HFFc6 (cell line): ENCODE measurements around the gene ILF2. TPM values are rescaled to one million over a fixed set of nuclear protein-coding genes. Genes with fewer than 3 reads are reported as not detected.

ENCODE experiments used
- DNase-seq: peaks from one replicate; pipeline ENCODE4 v3.0.0-alpha.2; 2018
- H3K27ac Mint-ChIP-seq: 2 replicates; pipeline ENCODE4 v1.8.0; 2020; ENCODE audit warnings: mild to moderate bottlenecking, mixed read lengths
- H3K27me3 Mint-ChIP-seq: 2 replicates; pipeline ENCODE4 v1.8.0; 2021; ENCODE audit warnings: mild to moderate bottlenecking, moderate library complexity, mixed read lengths; ENCODE audit not compliant: insufficient read depth
- H3K36me3 Mint-ChIP-seq: 2 replicates; pipeline ENCODE4 v1.8.0; 2021; ENCODE audit warnings: low read depth, mixed read lengths
- H3K4me1 Mint-ChIP-seq: 2 replicates; pipeline ENCODE4 v1.8.0; 2020; ENCODE audit warnings: low read depth, mixed read lengths
- H3K4me3 Mint-ChIP-seq: 2 replicates; pipeline ENCODE4 v1.8.0; 2020; ENCODE audit warnings: mild to moderate bottlenecking, moderate library complexity, mixed read lengths
- H3K9me3 Mint-ChIP-seq: 2 replicates; pipeline ENCODE4 v1.8.0; 2020; ENCODE audit warnings: mild to moderate bottlenecking, mixed read lengths
- total RNA-seq, 6 experiments: library from RNA; stranded (reverse); fragmentation: NEBNext Ultra II Directional; extraction: Animal tissue kit (Norgen Biotek cat#: 25700); gene quantifications; 2 replicates in 1 of 6; 3 replicates in 5 of 6; pipeline ENCODE4 v1.2.3, GENCODE V29; 2021
- TF ChIP-seq, protein P1 (sequence below): fragments of 200-600 bp; sonication (generic); IDR thresholded peaks from 2 replicates; pipeline ENCODE4 v1.5.0; 2021; ENCODE audit warnings: antibody characterized with exemption, mild to moderate bottlenecking

The ILF2 gene
- total RNA-seq, 6 experiments from 2014 or later: 127 to 169 (median 156) TPM

- Mint-ChIP-seq H3K36me3 (peaks cover 50% of the 10 kb centered on the region), H3K27me3 (no peaks in the 10 kb centered on the region), H3K4me1 (peaks cover 18% of the 10 kb centered on the region), H3K9me3 (peaks cover 1% of the 10 kb centered on the region; the same call in 1 of the 2 replicates), H3K27ac (no peak overlapping the region), H3K4me3 (no peak overlapping the region)
- DNase-seq: no peak
- TF ChIP-seq, protein P1, sequence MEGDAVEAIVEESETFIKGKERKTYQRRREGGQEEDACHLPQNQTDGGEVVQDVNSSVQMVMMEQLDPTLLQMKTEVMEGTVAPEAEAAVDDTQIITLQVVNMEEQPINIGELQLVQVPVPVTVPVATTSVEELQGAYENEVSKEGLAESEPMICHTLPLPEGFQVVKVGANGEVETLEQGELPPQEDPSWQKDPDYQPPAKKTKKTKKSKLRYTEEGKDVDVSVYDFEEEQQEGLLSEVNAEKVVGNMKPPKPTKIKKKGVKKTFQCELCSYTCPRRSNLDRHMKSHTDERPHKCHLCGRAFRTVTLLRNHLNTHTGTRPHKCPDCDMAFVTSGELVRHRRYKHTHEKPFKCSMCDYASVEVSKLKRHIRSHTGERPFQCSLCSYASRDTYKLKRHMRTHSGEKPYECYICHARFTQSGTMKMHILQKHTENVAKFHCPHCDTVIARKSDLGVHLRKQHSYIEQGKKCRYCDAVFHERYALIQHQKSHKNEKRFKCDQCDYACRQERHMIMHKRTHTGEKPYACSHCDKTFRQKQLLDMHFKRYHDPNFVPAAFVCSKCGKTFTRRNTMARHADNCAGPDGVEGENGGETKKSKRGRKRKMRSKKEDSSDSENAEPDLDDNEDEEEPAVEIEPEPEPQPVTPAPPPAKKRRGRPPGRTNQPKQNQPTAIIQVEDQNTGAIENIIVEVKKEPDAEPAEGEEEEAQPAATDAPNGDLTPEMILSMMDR: no peak
Measured at GRCh38 chr1:153638261-153638660, 32.5 kb downstream of the ILF2 start.

DNA sequence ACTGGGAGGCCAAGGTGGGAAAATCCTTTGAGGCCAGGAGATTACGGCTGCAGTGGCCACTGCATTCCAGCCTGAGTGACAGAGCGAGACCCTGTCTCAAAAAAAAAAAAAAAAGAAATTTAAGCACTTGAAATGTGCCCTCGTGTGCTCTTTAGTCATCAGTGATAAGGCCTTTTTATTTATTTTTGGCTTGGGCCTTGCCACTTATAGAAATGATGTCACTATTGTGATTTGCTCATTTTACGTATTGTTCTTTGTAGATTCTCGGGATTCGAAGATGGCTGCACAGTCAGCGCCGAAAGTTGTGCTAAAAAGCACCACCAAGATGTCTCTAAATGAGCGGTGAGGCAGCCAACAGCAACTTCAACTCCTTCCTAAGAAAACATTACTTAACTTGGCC lies 34.5 kb downstream of the ILF2 start:
- Mint-ChIP-seq H3K4me1 (peaks cover 36% of the 10 kb centered on the region), H3K36me3 (peaks cover 48% of the 10 kb centered on the region)

GRCh38 chr1:153635872-153636271 lies 34.9 kb downstream of the ILF2 start:
- Mint-ChIP-seq H3K27me3 (no peaks in the 10 kb centered on the region; the same call in 1 of the 2 replicates), H3K4me3 (peak overlapping the region; percentile 93), H3K9me3 (peaks cover 4% of the 10 kb centered on the region; the same call in 1 of the 2 replicates), H3K36me3 (peaks cover 44% of the 10 kb centered on the region), H3K4me1 (peaks cover 40% of the 10 kb centered on the region), H3K27ac (no peak overlapping the region)
- TF ChIP-seq, protein P1: no peak
- DNase-seq: no peak

More for the DNA sequence above, 34.5 kb downstream of the ILF2 start:
- Mint-ChIP-seq H3K27ac (no peak overlapping the region), H3K4me3 (peak overlapping the region; percentile 93; the same call in 1 of the 2 replicates), H3K27me3 (no peaks in the 10 kb centered on the region; the same call in 1 of the 2 replicates), H3K9me3 (peaks cover 4% of the 10 kb centered on the region; the same call in 1 of the 2 replicates)
- TF ChIP-seq, protein P1: no peak
- no peak for DNase-seq

- DNase-seq: peak; percentile 98
- Mint-ChIP-seq H3K4me3 (peak within 1 kb of the TSS; percentile 93), H3K9me3 (peaks cover 4% of the 10 kb centered on the region; the same call in 1 of the 2 replicates), H3K36me3 (peaks cover 44% of the 10 kb centered on the region), H3K4me1 (peaks cover 48% of the 10 kb centered on the region), H3K27me3 (no peaks in the 10 kb centered on the region; the same call in 1 of the 2 replicates), H3K27ac (peak within 1 kb of the TSS; percentile 100)
- TF ChIP-seq, protein P1: no peak
Measured at GRCh38 chr1:153633754-153634665, 36.8 kb downstream of the ILF2 start, which contains the start of gene CHTOP. TSS of gene CHTOP (plus strand) at chr1:153634066. CDS start at chr1:153636589, 2,523 bp downstream.

GRCh38 chr1:153633161-153633753 lies 37.5 kb downstream of the ILF2 start:
- TF ChIP-seq, protein P1: no peak
- peaks cover 4% of the 10 kb centered on the region; the same call in 1 of the 2 replicates for H3K9me3 Mint-ChIP-seq
- no peaks in the 10 kb centered on the region; the same call in 1 of the 2 replicates for H3K27me3 Mint-ChIP-seq
- H3K36me3 Mint-ChIP-seq: peaks cover 44% of the 10 kb centered on the region
- peak overlapping the region; percentile 100; the same call in 1 of the 2 replicates for H3K27ac Mint-ChIP-seq
- peaks cover 48% of the 10 kb centered on the region for H3K4me1 Mint-ChIP-seq
- DNase-seq: no peak
- H3K4me3 Mint-ChIP-seq: peak overlapping the region; percentile 93
